Measurements from ENCODE around the gene PAK6.

PAK6 gene

GRCh38 chr15:40276927-40277326 lies 38.1 kb downstream of the PAK6 start:
- DNase-seq (ENCODE audit: low read depth), result no peak

- no peak for DNase-seq (ENCODE audit: low read depth)
These were observed 38.6 kb downstream of the PAK6 start for GRCh38 chr15:40277471-40277870.

- no peak for DNase-seq (ENCODE audit: low read depth)
These were observed 39.2 kb downstream of the PAK6 start for GRCh38 chr15:40278026-40278425.

- peak; percentile 58 for DNase-seq (ENCODE audit: low read depth)
These were observed 40.7 kb downstream of the PAK6 start for GRCh38 chr15:40279437-40280141.

- no peak for DNase-seq (ENCODE audit: low read depth)
These were observed 41.6 kb downstream of the PAK6 start for GRCh38 chr15:40280260-40281056.

GRCh38 chr15:40281057-40281800 lies 42.4 kb downstream of the PAK6 start:
- DNase-seq (ENCODE audit: low read depth), result no peak

- no peak for DNase-seq (ENCODE audit: low read depth)
These were observed 42.9 kb downstream of the PAK6 start for GRCh38 chr15:40281801-40282146.

- DNase-seq (ENCODE audit: low read depth), result peak; percentile 17
These were observed 43.4 kb downstream of the PAK6 start for GRCh38 chr15:40282147-40282868.

- no peak for DNase-seq (ENCODE audit: low read depth)
These were observed 44.2 kb downstream of the PAK6 start, which contains the start of gene ANKRD63 for GRCh38 chr15:40282869-40283614. TSS of gene ANKRD63 (minus strand) at chr15:40283064. CDS start at chr15:40282586, 478 bp downstream.

GRCh38 chr15:40283615-40284300 lies 44.9 kb downstream of the PAK6 start:
- no peak for DNase-seq (ENCODE audit: low read depth)

GRCh38 chr15:40285151-40285550 lies 46.3 kb downstream of the PAK6 start:
- DNase-seq (ENCODE audit: low read depth), result peak; percentile 49

- DNase-seq (ENCODE audit: low read depth), result no peak
These were observed 46.7 kb downstream of the PAK6 start for GRCh38 chr15:40285554-40286011.

- DNase-seq (ENCODE audit: low read depth), result no peak
These were observed 47.2 kb downstream of the PAK6 start for GRCh38 chr15:40286061-40286532.

GRCh38 chr15:40286794-40287193 lies 47.9 kb downstream of the PAK6 start:
- no peak for DNase-seq (ENCODE audit: low read depth)

- no peak for DNase-seq (ENCODE audit: low read depth)
These were observed 48.6 kb downstream of the PAK6 start for GRCh38 chr15:40287505-40287904.

- no peak for DNase-seq (ENCODE audit: low read depth)
These were observed 49.1 kb downstream of the PAK6 start for GRCh38 chr15:40287968-40288367.

- DNase-seq (ENCODE audit: low read depth), result no peak
These were observed 50.4 kb downstream of the PAK6 start for GRCh38 chr15:40289140-40289775.

- DNase-seq (ENCODE audit: low read depth), result no peak
These were observed 51.7 kb downstream of the PAK6 start for GRCh38 chr15:40290545-40290917.

- peak; percentile 69 for DNase-seq (ENCODE audit: low read depth)
These were observed 52.2 kb downstream of the PAK6 start for GRCh38 chr15:40290918-40291574.

Data from EH (cell line).